Activated CD4-positive, alpha-beta T cell treated with anti-CD3 and anti-CD28 coated beads, Interleukin-2, amount 10 ng/mL, durations not matched to agents 24 days and 14 days (primary cell): Measurements from ENCODE around the gene KASH5. TPM values are rescaled to one million over a fixed set of nuclear protein-coding genes. Genes with fewer than 3 reads are reported as not detected.
A peak's percentile ranks its signal among the peaks of the same experiment; 100 is the strongest.

Source experiments
- DNase-seq: peaks from one replicate; pipeline ENCODE4 v3.0.0; 2022
- H3K27ac Mint-ChIP-seq: one replicate; pipeline ENCODE4 v1.8.0; 2022; ENCODE audit warnings: mild to moderate bottlenecking, mixed read lengths
- H3K27me3 Mint-ChIP-seq: one replicate; pipeline ENCODE4 v1.8.0; 2022; ENCODE audit warnings: mixed read lengths
- H3K36me3 Mint-ChIP-seq: one replicate; pipeline ENCODE4 v1.8.0; 2022; ENCODE audit warnings: low read depth, mild to moderate bottlenecking, mixed read lengths
- H3K4me1 Mint-ChIP-seq: one replicate; pipeline ENCODE4 v1.8.0; 2021; ENCODE audit warnings: mixed read lengths
- H3K4me3 Mint-ChIP-seq: one replicate; pipeline ENCODE4 v1.8.0; 2022; ENCODE audit warnings: mild to moderate bottlenecking, moderate library complexity, mixed read lengths
- H3K9me3 Mint-ChIP-seq: one replicate; pipeline ENCODE4 v1.8.0; 2021; ENCODE audit warnings: mixed read lengths
- intact Hi-C: fragments of 100-400 bp; cut with micrococcal nuclease; formaldehyde crosslinking; loops from one replicate; pipeline ENCODE4 v1.15.1; 2023
- total RNA-seq: library from RNA; stranded (reverse); gene quantifications from 2 replicates; pipeline ENCODE4 v1.2.3, GENCODE V29; 2022

Gene KASH5
- total RNA-seq, 1 donor from 2014 or later, result not detected

DNA sequence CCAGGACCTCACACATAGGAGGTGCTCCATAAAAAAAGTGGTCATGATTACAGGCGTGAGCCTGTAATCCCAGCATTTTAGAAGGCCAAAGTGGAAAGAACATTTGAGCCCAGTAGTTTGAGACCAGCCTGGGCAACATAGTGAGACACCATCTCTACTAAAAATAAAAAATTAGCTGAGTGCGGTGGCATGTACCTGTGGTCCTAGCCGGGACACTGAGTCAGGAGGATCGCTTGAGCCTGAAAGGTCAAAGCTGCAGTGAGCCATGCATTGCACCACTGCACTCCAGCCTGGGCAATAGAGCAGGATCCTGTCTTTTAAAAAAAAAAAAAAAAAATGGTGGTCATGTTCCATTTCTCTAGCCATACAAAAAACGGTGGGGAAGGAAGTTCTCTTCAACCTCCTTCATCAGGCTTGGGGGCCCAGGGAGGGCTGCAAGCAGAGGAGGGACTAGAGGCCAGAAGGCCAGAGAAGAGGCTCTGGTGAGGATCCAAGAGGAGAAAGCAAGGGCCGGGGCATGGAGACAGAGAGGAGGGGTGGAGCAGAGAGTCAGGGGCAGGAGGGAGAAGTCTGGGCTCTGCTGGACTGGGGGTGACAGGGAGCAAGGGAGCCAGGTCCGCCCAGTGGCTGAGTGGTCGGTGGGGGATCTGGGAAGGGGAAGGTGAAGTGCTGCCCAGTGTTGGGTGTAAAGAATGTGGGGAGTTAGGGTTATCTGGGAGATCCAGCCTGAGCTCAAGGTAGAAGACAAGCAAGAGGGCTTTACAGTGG, 8.9 kb downstream of the KASH5 start:
- Mint-ChIP-seq H3K9me3 (no peaks in the 10 kb centered on the region), H3K27me3 (peaks cover 7% of the 10 kb centered on the region), H3K4me3 (no peak overlapping the region), H3K36me3 (peaks cover 1% of the 10 kb centered on the region), H3K4me1 (peaks cover 10% of the 10 kb centered on the region), H3K27ac (no peak overlapping the region)
- intact Hi-C loops, result no loop called here
- no peak for DNase-seq

DNA sequence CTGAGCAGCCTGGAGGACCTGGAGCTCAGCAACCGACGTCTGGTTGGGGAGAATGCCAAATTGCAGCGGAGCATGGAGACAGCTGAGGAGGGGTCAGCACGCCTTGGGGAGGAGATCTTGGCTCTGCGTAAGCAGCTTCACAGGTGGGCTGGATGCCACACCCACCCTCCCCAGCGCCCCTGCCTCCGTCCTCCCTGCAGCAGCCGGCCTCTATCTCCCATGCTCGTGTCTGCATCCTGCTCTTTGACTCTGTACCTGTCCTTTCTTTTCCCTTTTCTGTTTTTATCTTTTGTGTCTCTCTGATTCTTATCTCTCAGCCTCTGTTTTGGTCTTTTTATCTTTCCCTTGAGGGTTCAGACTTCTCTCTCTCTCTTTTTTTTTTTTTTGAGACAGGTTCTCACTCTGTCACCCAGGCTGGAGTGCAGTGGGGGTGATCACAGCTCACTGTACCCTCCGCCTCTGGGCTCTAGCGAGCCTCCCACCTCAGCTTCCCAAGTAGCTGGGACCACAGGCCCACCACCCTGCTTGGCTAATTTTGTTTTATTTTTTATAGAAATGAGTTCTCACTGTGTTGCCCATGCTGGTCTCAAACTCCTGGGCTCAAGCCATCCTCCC, 10.1 kb downstream of the KASH5 start:
- Mint-ChIP-seq H3K36me3 (no peaks in the 10 kb centered on the region), H3K27ac (no peak overlapping the region), H3K9me3 (no peaks in the 10 kb centered on the region), H3K27me3 (peaks cover 4% of the 10 kb centered on the region), H3K4me3 (no peak overlapping the region), H3K4me1 (peaks cover 6% of the 10 kb centered on the region)
- intact Hi-C loops, result no loop called here
- no peak for DNase-seq

DNA sequence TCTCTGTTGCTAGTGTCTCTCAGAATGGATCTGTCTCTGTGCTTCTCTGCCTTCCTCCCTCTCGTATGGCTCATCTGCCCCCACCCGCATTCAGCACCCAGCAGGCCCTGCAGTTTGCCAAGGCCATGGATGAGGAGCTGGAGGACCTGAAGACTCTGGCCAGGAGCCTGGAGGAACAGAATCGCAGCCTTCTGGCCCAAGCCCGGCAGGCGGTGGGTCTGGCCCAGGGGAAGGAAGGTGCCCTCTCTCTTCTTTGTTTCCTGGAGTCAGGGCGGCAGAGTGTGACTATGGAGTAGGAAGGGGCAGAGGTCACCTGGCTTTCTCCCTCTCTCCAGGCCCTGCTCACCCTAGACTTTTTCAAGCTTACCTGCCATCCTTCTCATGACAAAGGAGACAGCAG, 10.9 kb downstream of the KASH5 start:
- Mint-ChIP-seq H3K27ac (no peak overlapping the region), H3K27me3 (peaks cover 4% of the 10 kb centered on the region)
- intact Hi-C loops, result no loop called here

DNA sequence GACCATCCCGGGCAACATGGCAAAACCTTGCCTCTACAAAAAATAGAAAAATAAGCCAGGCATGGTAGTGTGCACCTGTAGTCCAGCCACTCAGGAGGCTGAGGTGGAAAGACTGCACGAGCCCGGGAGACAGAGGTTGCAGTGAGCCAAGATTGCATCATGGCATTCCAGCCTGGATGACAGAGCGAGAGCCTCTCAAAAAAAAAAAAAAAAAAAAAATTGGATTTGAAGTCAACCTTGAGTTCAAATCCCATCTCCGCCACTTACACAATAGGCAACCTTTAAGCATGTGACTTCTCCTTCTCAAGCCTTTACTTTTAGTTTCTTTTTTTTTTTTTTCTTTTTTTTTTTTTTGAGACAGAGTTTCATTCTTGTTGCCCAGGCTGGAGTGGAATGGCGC, 12.0 kb downstream of the KASH5 start:
- H3K9me3 Mint-ChIP-seq, result no peaks in the 10 kb centered on the region
- H3K4me1 Mint-ChIP-seq, result peaks cover 6% of the 10 kb centered on the region
- intact Hi-C loops, result no loop called here
- H3K27me3 Mint-ChIP-seq, result peaks cover 4% of the 10 kb centered on the region
- H3K36me3 Mint-ChIP-seq, result no peaks in the 10 kb centered on the region
- no peak overlapping the region for H3K27ac Mint-ChIP-seq
- no peak for DNase-seq
- no peak overlapping the region for H3K4me3 Mint-ChIP-seq

More for the DNA sequence above, 10.9 kb downstream of the KASH5 start:
- Mint-ChIP-seq H3K4me3 (no peak overlapping the region), H3K36me3 (no peaks in the 10 kb centered on the region), H3K9me3 (no peaks in the 10 kb centered on the region), H3K4me1 (peaks cover 6% of the 10 kb centered on the region)
- no peak for DNase-seq

DNA sequence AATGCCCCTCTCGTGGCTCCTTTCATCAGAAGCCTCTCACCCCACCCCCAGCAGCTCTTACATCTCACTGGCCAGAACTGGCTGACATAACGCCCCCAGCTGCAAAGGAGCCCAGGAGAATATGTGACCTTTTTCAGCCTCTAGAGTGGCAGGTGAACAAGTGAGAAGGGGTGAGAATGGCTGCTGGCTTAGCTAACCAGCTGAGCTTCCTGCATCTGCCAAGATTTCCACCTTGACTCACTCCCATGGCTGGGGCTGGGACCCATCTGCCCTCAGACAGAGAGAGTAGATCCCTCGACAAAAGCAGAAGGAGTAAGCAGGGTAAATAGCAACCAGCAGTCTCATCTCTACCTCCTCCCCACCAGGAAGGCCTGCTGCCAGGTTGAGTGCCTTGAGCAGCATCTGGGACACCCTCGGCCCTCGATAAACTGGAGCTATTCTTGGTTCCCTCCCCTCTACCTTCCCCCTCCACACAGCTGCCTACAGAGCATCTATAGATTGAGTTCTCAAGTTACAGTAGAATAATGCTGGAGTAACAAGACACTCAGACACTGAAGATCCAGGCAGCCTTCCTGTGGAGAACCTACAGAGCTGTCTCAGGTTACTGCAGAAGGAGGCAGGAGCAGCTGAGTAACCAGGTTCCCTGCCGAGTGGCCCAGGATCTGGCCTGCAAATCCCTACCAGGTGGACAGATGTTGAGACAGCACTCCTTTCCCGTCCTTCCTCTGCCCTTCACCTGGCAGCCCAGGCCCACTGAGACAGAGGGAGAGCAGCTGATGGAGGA, 15.5 kb downstream of the KASH5 start:
- no peak for DNase-seq
- no peaks in the 10 kb centered on the region for H3K9me3 Mint-ChIP-seq
- intact Hi-C loops, result no loop called here
- no peaks in the 10 kb centered on the region for H3K36me3 Mint-ChIP-seq
- peaks cover 23% of the 10 kb centered on the region for H3K4me1 Mint-ChIP-seq
- H3K4me3 Mint-ChIP-seq, result no peak overlapping the region
- H3K27ac Mint-ChIP-seq, result no peak overlapping the region
- H3K27me3 Mint-ChIP-seq, result peaks cover 3% of the 10 kb centered on the region

DNA sequence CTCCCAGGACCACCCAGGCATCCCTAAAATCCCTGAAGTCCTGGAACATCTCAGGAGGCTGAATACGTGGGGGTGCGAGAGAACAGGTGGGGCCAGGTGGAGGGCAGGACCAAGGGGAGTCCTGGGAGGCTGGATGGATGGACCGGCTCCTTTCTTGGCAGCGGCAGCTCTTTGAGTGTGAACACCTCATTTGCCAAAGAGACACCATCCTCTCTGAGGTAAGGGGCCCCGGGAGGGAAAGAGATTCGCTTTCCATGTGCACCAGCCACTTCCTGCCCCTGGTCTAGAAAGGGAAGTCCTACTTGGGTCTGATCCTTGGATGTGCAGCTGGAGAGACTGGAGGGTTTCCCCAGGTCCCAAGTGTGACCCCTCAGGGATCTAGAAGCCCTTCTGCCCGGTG, 19.0 kb downstream of the KASH5 start:
- intact Hi-C loops, result no loop called here
- Mint-ChIP-seq H3K27ac (no peak overlapping the region), H3K4me1 (peaks cover 44% of the 10 kb centered on the region), H3K36me3 (no peaks in the 10 kb centered on the region), H3K4me3 (no peak overlapping the region), H3K27me3 (no peaks in the 10 kb centered on the region), H3K9me3 (no peaks in the 10 kb centered on the region)
- no peak for DNase-seq

DNA sequence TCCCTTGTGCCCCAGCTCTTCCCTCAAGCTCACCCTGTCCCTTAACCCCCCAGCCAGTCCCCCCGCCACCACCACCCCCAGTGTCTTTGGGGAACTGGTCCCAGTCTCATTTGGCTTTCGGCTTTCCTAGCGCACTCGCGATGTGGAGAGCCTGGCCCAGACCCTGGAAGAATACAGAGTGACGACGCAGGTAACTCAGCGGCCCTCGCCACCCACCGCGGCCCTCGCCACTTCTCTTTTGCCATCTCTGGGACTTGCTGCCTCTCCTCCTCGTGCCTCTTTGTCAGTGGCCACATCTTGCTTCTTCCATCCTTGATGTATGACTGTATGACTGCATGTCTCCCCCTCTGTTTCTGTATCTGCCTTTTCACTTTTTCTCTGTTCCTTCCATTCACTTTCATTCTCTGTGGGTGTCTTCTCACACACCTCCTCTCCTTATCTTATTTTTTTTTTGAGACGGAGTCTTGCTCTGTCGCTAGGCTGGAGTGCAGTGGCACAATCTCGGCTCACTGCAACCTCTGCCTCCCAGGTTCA, 19.5 kb downstream of the KASH5 start:
- peaks cover 47% of the 10 kb centered on the region for H3K4me1 Mint-ChIP-seq
- no peaks in the 10 kb centered on the region for H3K36me3 Mint-ChIP-seq
- no peak overlapping the region for H3K4me3 Mint-ChIP-seq
- H3K27ac Mint-ChIP-seq, result no peak overlapping the region
- H3K9me3 Mint-ChIP-seq, result no peaks in the 10 kb centered on the region
- DNase-seq, result no peak
- intact Hi-C loops, result loop anchor here (2.0 kb wide), 1 partner anchor 15 kb away; the partner anchor contains the start of gene PTH2
- H3K27me3 Mint-ChIP-seq, result no peaks in the 10 kb centered on the region

DNA sequence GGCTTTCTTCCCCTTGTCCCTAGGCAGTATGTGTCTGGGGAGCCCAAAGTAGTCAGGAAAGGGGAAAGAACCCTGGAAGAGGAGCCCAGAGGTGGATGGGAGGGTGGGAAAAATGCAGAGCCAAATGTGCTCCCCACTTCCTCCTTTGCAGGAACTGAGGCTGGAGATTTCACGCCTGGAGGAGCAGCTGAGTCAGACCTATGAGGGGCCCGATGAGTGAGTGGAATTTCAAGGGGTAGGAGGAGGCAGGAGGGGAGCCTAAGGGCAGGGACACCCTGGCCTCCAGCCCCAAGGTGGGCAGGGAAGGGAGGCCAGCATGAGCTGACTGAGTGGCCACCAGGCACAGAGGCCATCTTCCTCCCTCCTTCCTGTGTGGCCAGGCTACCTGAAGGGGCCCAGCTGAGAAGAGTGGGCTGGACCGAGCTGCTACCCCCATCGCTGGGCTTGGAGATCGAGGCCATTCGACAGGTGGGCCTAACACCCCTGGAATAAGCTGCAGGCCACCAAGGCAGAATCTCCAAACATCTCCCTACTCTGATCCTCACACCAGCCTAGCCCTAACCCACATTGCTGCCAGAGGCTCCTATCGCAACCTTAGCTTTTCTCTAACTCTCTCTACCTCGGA, 20.9 kb downstream of the KASH5 start:
- intact Hi-C loops, result loop anchor here (2.0 kb wide), 1 partner anchor 14 kb away; the partner anchor contains the start of gene PTH2
- Mint-ChIP-seq H3K4me3 (peak overlapping the region; percentile 54), H3K4me1 (peaks cover 47% of the 10 kb centered on the region), H3K27ac (peak overlapping the region; percentile 85), H3K9me3 (no peaks in the 10 kb centered on the region), H3K27me3 (no peaks in the 10 kb centered on the region), H3K36me3 (no peaks in the 10 kb centered on the region)
- no peak for DNase-seq

DNA sequence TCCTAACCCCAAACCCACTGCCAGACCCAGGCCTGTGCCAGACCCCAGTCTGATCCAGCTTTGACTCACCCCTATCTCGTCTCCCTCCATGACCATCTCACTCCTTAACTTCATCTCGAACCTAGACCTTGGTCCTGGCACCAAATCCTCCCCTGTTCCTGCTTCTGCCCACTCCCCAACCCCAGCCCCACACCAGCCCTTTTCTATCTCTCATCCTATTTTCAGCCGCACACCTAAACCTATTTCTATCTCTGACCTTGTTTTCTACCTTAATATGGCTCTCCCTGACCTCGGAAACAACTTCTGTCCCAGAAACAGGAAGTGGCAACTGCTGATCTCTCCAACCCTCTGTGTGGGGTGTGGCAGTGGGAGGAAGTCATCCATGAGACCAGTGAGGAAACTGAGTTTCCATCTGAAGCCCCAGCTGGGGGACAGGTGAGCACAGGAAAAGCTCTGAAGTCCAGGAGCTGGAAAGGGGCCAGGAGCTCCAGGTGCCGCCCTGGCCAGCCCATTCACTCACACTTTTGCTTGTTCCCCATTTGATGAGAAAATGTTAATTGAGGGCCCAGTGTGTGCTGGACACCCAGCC, 21.5 kb downstream of the KASH5 start:
- Mint-ChIP-seq H3K4me3 (peak overlapping the region; percentile 54), H3K9me3 (no peaks in the 10 kb centered on the region), H3K27ac (peak overlapping the region; percentile 85), H3K4me1 (peaks cover 47% of the 10 kb centered on the region), H3K36me3 (no peaks in the 10 kb centered on the region), H3K27me3 (no peaks in the 10 kb centered on the region)
- intact Hi-C loops, result loop anchor here (2.0 kb wide), 1 partner anchor 13 kb away; the partner anchor contains the start of gene PTH2
- DNase-seq, result peak; percentile 83

DNA sequence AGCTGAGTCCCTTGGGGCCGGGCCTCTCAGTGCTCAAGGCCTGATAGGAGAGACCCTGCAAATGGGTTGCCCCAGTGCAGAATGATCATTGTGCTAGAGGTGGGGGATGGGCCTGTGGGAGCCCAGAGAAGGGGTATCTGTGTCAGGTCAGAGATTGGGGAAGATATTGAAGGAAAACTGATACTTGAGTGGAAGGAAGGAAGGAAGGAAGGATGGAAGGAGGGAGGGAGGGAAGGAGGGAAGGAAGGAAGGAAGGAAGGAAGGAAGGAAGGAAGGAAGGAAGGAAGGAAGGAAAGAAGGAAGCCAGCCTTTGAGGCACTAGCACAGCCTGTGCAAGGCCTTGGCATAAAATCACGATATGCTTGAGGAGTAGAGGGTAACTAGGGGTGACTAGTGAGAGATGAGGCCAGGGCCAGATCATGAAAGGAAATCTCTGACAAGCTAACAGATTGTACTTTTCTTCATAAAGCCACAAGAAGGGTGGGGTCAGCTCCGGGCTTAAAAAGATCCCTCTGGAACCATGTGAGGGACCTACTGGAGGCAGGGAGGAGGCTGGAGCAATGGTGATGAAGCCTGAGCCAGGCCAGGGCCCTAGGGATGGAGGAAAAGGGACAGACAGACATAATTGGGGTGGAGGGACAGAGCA, 23.8 kb downstream of the KASH5 start:
- peak overlapping the region; percentile 27 for H3K27ac Mint-ChIP-seq
- peaks cover 48% of the 10 kb centered on the region for H3K4me1 Mint-ChIP-seq

DNA sequence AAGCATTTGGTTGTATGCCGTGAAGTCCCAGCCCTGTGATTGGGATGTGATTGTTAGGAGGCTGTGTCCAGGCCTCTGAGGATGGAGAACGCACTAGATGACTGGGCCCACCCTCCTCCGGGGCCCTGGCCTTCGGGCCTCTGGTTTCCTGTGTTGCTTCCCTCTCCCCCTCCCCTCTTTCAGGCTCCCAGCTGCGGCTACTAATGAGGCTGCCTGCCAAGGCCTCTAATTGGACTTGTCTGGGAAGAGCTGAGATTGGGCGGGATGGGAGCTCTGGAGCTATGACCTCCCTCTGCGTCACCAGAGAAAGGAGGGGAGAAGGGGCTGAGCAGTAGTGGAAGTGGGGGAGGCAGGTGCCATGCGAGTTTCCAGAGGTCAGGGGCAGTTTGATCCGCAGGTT, 25.3 kb downstream of the KASH5 start:
- Mint-ChIP-seq H3K4me3 (no peak overlapping the region), H3K27me3 (peaks cover 15% of the 10 kb centered on the region), H3K27ac (no peak overlapping the region), H3K4me1 (peaks cover 33% of the 10 kb centered on the region), H3K9me3 (no peaks in the 10 kb centered on the region), H3K36me3 (no peaks in the 10 kb centered on the region)
- intact Hi-C loops, result no loop called here
- DNase-seq, result no peak

More for the DNA sequence above, 23.8 kb downstream of the KASH5 start:
- H3K9me3 Mint-ChIP-seq, result no peaks in the 10 kb centered on the region
- intact Hi-C loops, result no loop called here
- no peak overlapping the region for H3K4me3 Mint-ChIP-seq
- H3K36me3 Mint-ChIP-seq, result no peaks in the 10 kb centered on the region
- no peak for DNase-seq
- peaks cover 6% of the 10 kb centered on the region for H3K27me3 Mint-ChIP-seq

DNA sequence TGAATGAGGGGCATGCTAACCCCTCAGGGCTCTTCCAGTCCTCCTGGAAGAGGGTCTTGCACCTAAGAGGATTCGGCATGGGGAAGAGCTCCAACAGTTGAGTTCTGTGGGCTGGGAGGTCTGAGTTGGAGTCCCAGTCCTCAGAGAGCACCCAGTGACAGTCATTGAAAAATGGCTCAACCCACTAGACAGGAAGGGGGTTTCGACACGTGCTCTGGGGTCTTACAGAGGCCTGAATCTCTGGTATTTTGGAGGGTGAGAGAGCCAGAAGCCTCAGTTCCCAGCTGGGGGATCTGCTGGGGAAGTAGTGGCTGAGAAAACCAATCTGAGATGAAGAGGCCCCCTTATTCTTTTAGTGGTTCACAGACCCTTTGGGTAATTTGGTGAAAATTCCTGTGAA, 26.2 kb downstream of the KASH5 start:
- intact Hi-C loops, result no loop called here
- H3K36me3 Mint-ChIP-seq, result no peaks in the 10 kb centered on the region
- H3K9me3 Mint-ChIP-seq, result no peaks in the 10 kb centered on the region
- H3K27me3 Mint-ChIP-seq, result peaks cover 22% of the 10 kb centered on the region
- no peak for DNase-seq
- H3K4me3 Mint-ChIP-seq, result no peak overlapping the region
- no peak overlapping the region for H3K27ac Mint-ChIP-seq
- H3K4me1 Mint-ChIP-seq, result peaks cover 24% of the 10 kb centered on the region
